ENCODE data around the gene PCAT7. TPM values are rescaled to one million over a fixed set of nuclear protein-coding genes. Genes with fewer than 3 reads are reported as not detected.
"Not testable (repeated sequence)": the region's sequence is repeated elsewhere in the genome, so short reads cannot be mapped to it uniquely, and the experiment has no call there.

PCAT7 gene
- total RNA-seq, 1 donor from 2014 or later, result 19.0 TPM

- H3K27ac Mint-ChIP-seq, result no peak overlapping the region
- H3K4me1 Mint-ChIP-seq, result no peaks in the 10 kb centered on the region
- DNase-seq (ENCODE audit: low spot score in 2 of 2, unreplicated experiment in 2 of 2), result no peak
- H3K36me3 Mint-ChIP-seq, result no peaks in the 10 kb centered on the region
- peaks cover 8% of the 10 kb centered on the region for H3K27me3 Mint-ChIP-seq (ENCODE audit: low read depth)
- no peak overlapping the region for H3K4me3 Mint-ChIP-seq
- H3K9me3 Mint-ChIP-seq, result no peaks in the 10 kb centered on the region
- no peak for TF ChIP-seq CTCF (IDR thresholded peaks at IDR 0.05; ENCODE audit: unreplicated experiment)
These were observed 33.8 kb downstream of the PCAT7 start for GRCh38 chr9:94588681-94589080.

GRCh38 chr9:94591046-94591545 lies 36.2 kb downstream of the PCAT7 start:
- not testable (repeated sequence) for H3K4me1 Mint-ChIP-seq; H3K4me3 Mint-ChIP-seq; H3K9me3 Mint-ChIP-seq; H3K27ac Mint-ChIP-seq; H3K36me3 Mint-ChIP-seq; DNase-seq (ENCODE audit: low spot score in 2 of 2, unreplicated experiment in 2 of 2); H3K27me3 Mint-ChIP-seq (ENCODE audit: low read depth)

GRCh38 chr9:94591876-94592275 lies 37.0 kb downstream of the PCAT7 start:
- no peak for TF ChIP-seq CTCF (IDR thresholded peaks at IDR 0.05; ENCODE audit: unreplicated experiment)
- H3K4me3 Mint-ChIP-seq, result no peak overlapping the region
- H3K36me3 Mint-ChIP-seq, result no peaks in the 10 kb centered on the region
- no peak for DNase-seq (ENCODE audit: low spot score in 2 of 2, unreplicated experiment in 2 of 2)
- no peak overlapping the region for H3K27ac Mint-ChIP-seq
- no peaks in the 10 kb centered on the region for H3K4me1 Mint-ChIP-seq
- peaks cover 10% of the 10 kb centered on the region for H3K27me3 Mint-ChIP-seq (ENCODE audit: low read depth)
- H3K9me3 Mint-ChIP-seq, result no peaks in the 10 kb centered on the region

- not testable (repeated sequence) for H3K4me3 Mint-ChIP-seq; H3K36me3 Mint-ChIP-seq; DNase-seq (ENCODE audit: low spot score in 2 of 2, unreplicated experiment in 2 of 2); H3K4me1 Mint-ChIP-seq; H3K9me3 Mint-ChIP-seq; H3K27ac Mint-ChIP-seq
- H3K27me3 Mint-ChIP-seq (ENCODE audit: low read depth), result peaks cover 14% of the 10 kb centered on the region
These were observed 37.8 kb downstream of the PCAT7 start for GRCh38 chr9:94592683-94593082.

- no peak for DNase-seq (ENCODE audit: low spot score in 2 of 2, unreplicated experiment in 2 of 2)
- no peaks in the 10 kb centered on the region for H3K4me1 Mint-ChIP-seq
- no peak for TF ChIP-seq CTCF (IDR thresholded peaks at IDR 0.05; ENCODE audit: unreplicated experiment)
- H3K27ac Mint-ChIP-seq, result no peak within 1 kb of the TSS
- no peaks in the 10 kb centered on the region for H3K36me3 Mint-ChIP-seq
- peaks cover 15% of the 10 kb centered on the region for H3K27me3 Mint-ChIP-seq (ENCODE audit: low read depth)
- H3K9me3 Mint-ChIP-seq, result no peaks in the 10 kb centered on the region
- no peak within 1 kb of the TSS for H3K4me3 Mint-ChIP-seq
These were observed 38.8 kb downstream of the PCAT7 start, which contains the start of gene FBP2 for GRCh38 chr9:94593459-94594345. TSS of gene FBP2 (minus strand) at chr9:94593824. CDS start at chr9:94593726, 98 bp downstream.

GRCh38 chr9:94599102-94599501 lies 44.2 kb downstream of the PCAT7 start:
- no peak overlapping the region for H3K27ac Mint-ChIP-seq
- H3K36me3 Mint-ChIP-seq, result no peaks in the 10 kb centered on the region
- no peak for DNase-seq (ENCODE audit: low spot score in 2 of 2, unreplicated experiment in 2 of 2)
- peaks cover 7% of the 10 kb centered on the region for H3K27me3 Mint-ChIP-seq (ENCODE audit: low read depth)
- no peak overlapping the region for H3K4me3 Mint-ChIP-seq
- H3K9me3 Mint-ChIP-seq, result no peaks in the 10 kb centered on the region
- TF ChIP-seq CTCF (IDR thresholded peaks at IDR 0.05; ENCODE audit: unreplicated experiment), result no peak
- H3K4me1 Mint-ChIP-seq, result peaks cover 10% of the 10 kb centered on the region
